ENCODE data around the gene PGC.
"Not testable (repeated sequence)": the region's sequence is repeated elsewhere in the genome, so short reads cannot be mapped to it uniquely, and the experiment has no call there.

Gene PGC

GRCh38 chr6:41768545-41769308, 21.5 kb upstream of the PGC start:
- Histone ChIP-seq H3K79me2 (ENCODE audit: low read length) (no peaks in the 10 kb centered on the region), H2AFZ (ENCODE audit: low read depth, low read length) (no peak overlapping the region), H3K27ac (ENCODE audit: low read length) (no peak overlapping the region), H3K9ac (ENCODE audit: low read length) (no peak overlapping the region), H3K4me1 (ENCODE audit: low read length) (no peaks in the 10 kb centered on the region), H3K4me3 (ENCODE audit: low read length) (no peak overlapping the region), H4K20me1 (ENCODE audit: insufficient read depth, low read length) (no peaks in the 10 kb centered on the region), H3K27me3 (ENCODE audit: low read depth, low read length) (no peaks in the 10 kb centered on the region), H3K9me3 (ENCODE audit: insufficient read depth, low read length) (no peaks in the 10 kb centered on the region), H3K4me2 (ENCODE audit: low read length) (no peak overlapping the region), H3K36me3 (replicated peaks; ENCODE audit: low read depth, low read length) (peaks cover 13% of the 10 kb centered on the region)
- TF ChIP-seq CTCF (IDR thresholded peaks at IDR 0.05; ENCODE audit: low read depth, low read length) (no peak), EZH2phosphoT487 (IDR thresholded peaks at IDR 0.05; ENCODE audit: low read depth) (no peak)

- Histone ChIP-seq H3K27me3 (ENCODE audit: low read depth, low read length) (no peaks in the 10 kb centered on the region), H3K27ac (ENCODE audit: low read length) (no peak overlapping the region), H3K4me3 (ENCODE audit: low read length) (no peak overlapping the region), H2AFZ (ENCODE audit: low read depth, low read length) (no peak overlapping the region), H3K36me3 (replicated peaks; ENCODE audit: low read depth, low read length) (peaks cover 8% of the 10 kb centered on the region), H4K20me1 (ENCODE audit: insufficient read depth, low read length) (no peaks in the 10 kb centered on the region), H3K4me2 (ENCODE audit: low read length) (no peak overlapping the region), H3K9me3 (ENCODE audit: insufficient read depth, low read length) (no peaks in the 10 kb centered on the region), H3K79me2 (ENCODE audit: low read length) (no peaks in the 10 kb centered on the region), H3K9ac (ENCODE audit: low read length) (no peak overlapping the region), H3K4me1 (ENCODE audit: low read length) (no peaks in the 10 kb centered on the region)
- TF ChIP-seq EZH2phosphoT487 (IDR thresholded peaks at IDR 0.05; ENCODE audit: low read depth) (no peak), CTCF (IDR thresholded peaks at IDR 0.05; ENCODE audit: low read depth, low read length) (no peak)
These were observed 20.1 kb upstream of the PGC start for GRCh38 chr6:41767112-41767833.

GRCh38 chr6:41766043-41766664, 19.0 kb upstream of the PGC start:
- not testable (repeated sequence) for H3K4me1 ChIP-seq (ENCODE audit: low read length); H3K9ac ChIP-seq (ENCODE audit: low read length); H3K27ac ChIP-seq (ENCODE audit: low read length); H3K79me2 ChIP-seq (ENCODE audit: low read length); H3K4me2 ChIP-seq (ENCODE audit: low read length); H4K20me1 ChIP-seq (ENCODE audit: insufficient read depth, low read length); H3K27me3 ChIP-seq (ENCODE audit: low read depth, low read length); H3K4me3 ChIP-seq (ENCODE audit: low read length); H3K36me3 ChIP-seq (replicated peaks; ENCODE audit: low read depth, low read length); H3K9me3 ChIP-seq (ENCODE audit: insufficient read depth, low read length); H2AFZ ChIP-seq (ENCODE audit: low read depth, low read length)

- Histone ChIP-seq H3K4me1 (ENCODE audit: low read length) (peaks cover 8% of the 10 kb centered on the region), H2AFZ (ENCODE audit: low read depth, low read length) (no peak overlapping the region), H3K4me2 (ENCODE audit: low read length) (no peak overlapping the region), H3K9me3 (ENCODE audit: insufficient read depth, low read length) (no peaks in the 10 kb centered on the region), H4K20me1 (ENCODE audit: insufficient read depth, low read length) (no peaks in the 10 kb centered on the region), H3K27me3 (ENCODE audit: low read depth, low read length) (no peaks in the 10 kb centered on the region), H3K79me2 (ENCODE audit: low read length) (no peaks in the 10 kb centered on the region), H3K27ac (ENCODE audit: low read length) (no peak overlapping the region), H3K9ac (ENCODE audit: low read length) (no peak overlapping the region), H3K36me3 (replicated peaks; ENCODE audit: low read depth, low read length) (no peaks in the 10 kb centered on the region), H3K4me3 (ENCODE audit: low read length) (no peak overlapping the region)
- TF ChIP-seq CTCF (IDR thresholded peaks at IDR 0.05; ENCODE audit: low read depth, low read length): no peak
- TF ChIP-seq EZH2phosphoT487 (IDR thresholded peaks at IDR 0.05; ENCODE audit: low read depth): no peak
These were observed 16.3 kb upstream of the PGC start for GRCh38 chr6:41763470-41763869.
